HEK293 (cell line): ENCODE measurements around the gene CAPN7.

Source experiments
- CTCF ChIA-PET: fragments of 350-600 bp; formaldehyde crosslinking; extraction: SDS; loops from one replicate; lab custom pipeline; 2021; ENCODE audit warnings: antibody characterized with exemption; lab: Yijun Ruan, JAX
- POLR2A ChIA-PET: fragments of 300-600 bp; formaldehyde crosslinking; extraction: SDS; loops from one replicate; lab custom pipeline; 2020; ENCODE audit warnings: antibody characterized with exemption, inconsistent platforms; lab: Yijun Ruan, JAX
- H3K27ac ChIP-seq: fragments of 200-500 bp; sonication (Bioruptor generic); 2 replicates; pipeline ENCODE4 v1.5.1; 2014; ENCODE audit warnings: low read depth, low read length, control low read depth, inconsistent platforms; ENCODE audit errors: extremely low read depth
- H3K36me3 ChIP-seq, 2 experiments: fragments of 200-500 bp in 1 of 2; sonication (Bioruptor generic) in 1 of 2; 1 replicate in 1 of 2; 2 replicates in 1 of 2; pipeline ENCODE4 v1.5.1; 2014 to 2017; ENCODE audit warnings: inconsistent platforms in 2 of 2, low read length in 2 of 2; ENCODE audit not compliant: control insufficient read depth in 2 of 2, insufficient read depth in 1 of 2
- H3K4me1 ChIP-seq: fragments of 200-500 bp; sonication (Bioruptor generic); 2 replicates; pipeline ENCODE4 v1.5.1; 2014; ENCODE audit warnings: mild to moderate bottlenecking, low read length, inconsistent platforms; ENCODE audit not compliant: control insufficient read depth, insufficient read depth
- H3K4me3 ChIP-seq: 2 replicates; pipeline ENCODE4 v1.5.1; 2011; ENCODE audit warnings: low read depth, mild to moderate bottlenecking, control low read depth, low read length, moderate library complexity
- H3K9me3 ChIP-seq: fragments of 200-500 bp; sonication (Bioruptor generic); 2 replicates; pipeline ENCODE4 v1.5.1; 2014; ENCODE audit warnings: low read depth, low read length, inconsistent platforms; ENCODE audit not compliant: control insufficient read depth, insufficient read depth
- GLIS1 ChIP-seq: fragments of 450-650 bp; formaldehyde crosslinking; IDR thresholded peaks from 2 replicates; pipeline ENCODE4 v1.5.1; 2016; ENCODE audit warnings: missing biosample characterization, missing genetic modification characterization
- KLF10 ChIP-seq: fragments of 450-650 bp; IDR thresholded peaks from 2 replicates; pipeline ENCODE4 v1.5.1; 2018; ENCODE audit warnings: missing biosample characterization, mild to moderate bottlenecking, missing genetic modification characterization
- ZBTB17 ChIP-seq: fragments of 450-650 bp; formaldehyde crosslinking; IDR thresholded peaks from 2 replicates; pipeline ENCODE4 v1.5.1; 2016; ENCODE audit warnings: missing biosample characterization, missing genetic modification characterization
- ZBTB7A ChIP-seq: fragments of 450-650 bp; formaldehyde crosslinking; IDR thresholded peaks from 2 replicates; pipeline ENCODE4 v1.5.1; 2016; ENCODE audit warnings: low read depth, missing biosample characterization, missing genetic modification characterization
- ZIC2 ChIP-seq: fragments of 450-650 bp; formaldehyde crosslinking; IDR thresholded peaks from 2 replicates; pipeline ENCODE4 v1.5.1; 2016; ENCODE audit warnings: missing biosample characterization, missing genetic modification characterization
- ZNF140 ChIP-seq: fragments of 450-650 bp; formaldehyde crosslinking; IDR thresholded peaks from 2 replicates; pipeline ENCODE4 v1.5.1; 2016; ENCODE audit warnings: missing biosample characterization, missing genetic modification characterization
- ZNF2 ChIP-seq: fragments of 450-650 bp; formaldehyde crosslinking; IDR thresholded peaks from 2 replicates; pipeline ENCODE4 v1.5.1; 2016; ENCODE audit warnings: missing biosample characterization, missing genetic modification characterization
- ZNF23 ChIP-seq: fragments of 450-650 bp; formaldehyde crosslinking; IDR thresholded peaks from 2 replicates; pipeline ENCODE4 v1.5.1; 2016; ENCODE audit warnings: missing biosample characterization, missing genetic modification characterization, borderline replicate concordance
- ZNF529 ChIP-seq: fragments of 450-650 bp; formaldehyde crosslinking; IDR thresholded peaks from 2 replicates; pipeline ENCODE4 v1.5.1; 2017; ENCODE audit warnings: missing genetic modification characterization, missing biosample characterization; ENCODE audit not compliant: insufficient replicate concordance
- ZNF623 ChIP-seq: fragments of 450-650 bp; formaldehyde crosslinking; IDR thresholded peaks from 2 replicates; pipeline ENCODE4 v1.5.1; 2016; ENCODE audit warnings: missing biosample characterization, missing genetic modification characterization
- ZNF654 ChIP-seq: fragments of 450-650 bp; formaldehyde crosslinking; IDR thresholded peaks from 2 replicates; pipeline ENCODE4 v1.5.1; 2016; ENCODE audit warnings: low read depth, missing biosample characterization, missing genetic modification characterization
- ZNF660 ChIP-seq: fragments of 450-650 bp; IDR thresholded peaks from 2 replicates; pipeline ENCODE4 v1.5.1; 2018; ENCODE audit warnings: missing biosample characterization, mild to moderate bottlenecking, missing genetic modification characterization
- ZNF837 ChIP-seq: fragments of 450-650 bp; formaldehyde crosslinking; IDR thresholded peaks from 2 replicates; pipeline ENCODE4 v1.5.1; 2016; ENCODE audit warnings: missing biosample characterization, missing genetic modification characterization
- ZSCAN30 ChIP-seq: fragments of 450-650 bp; IDR thresholded peaks from 2 replicates; pipeline ENCODE4 v1.5.1; 2018; ENCODE audit warnings: missing biosample characterization, mild to moderate bottlenecking, missing genetic modification characterization, moderate library complexity
- TF ChIP-seq, protein P1 (sequence below): fragments of 450-650 bp; formaldehyde crosslinking; IDR thresholded peaks from 2 replicates; pipeline ENCODE4 v1.5.1; 2016; ENCODE audit warnings: missing biosample characterization, missing genetic modification characterization
- TF ChIP-seq, protein P2 (sequence below): fragments of 450-650 bp; formaldehyde crosslinking; IDR thresholded peaks from 2 replicates; pipeline ENCODE4 v1.5.1; 2016; ENCODE audit warnings: missing biosample characterization, missing genetic modification characterization, borderline replicate concordance
- TF ChIP-seq, protein P3 (sequence below): fragments of 450-650 bp; formaldehyde crosslinking; IDR thresholded peaks from 2 replicates; pipeline ENCODE4 v1.5.1; 2017; ENCODE audit warnings: missing biosample characterization, missing genetic modification characterization
- TF ChIP-seq, protein P4 (sequence below): fragments of 450-650 bp; formaldehyde crosslinking; IDR thresholded peaks from 2 replicates; pipeline ENCODE4 v1.5.1; 2016; ENCODE audit warnings: missing biosample characterization, missing genetic modification characterization

The CAPN7 gene

GRCh38 chr3:15267502-15267901 is 61.5 kb downstream of the CAPN7 start:
- no peak for TF ChIP-seq ZBTB7A (tag by site-specific recombination)
- POLR2A ChIA-PET: interaction anchor here (0.8 to 1.1 kb wide), 5 partner anchors 57 to 137 kb away, joined by 3 to 10 read pairs (median 3); partner anchors contain the start of gene SH3BP5
- H3K4me3 ChIP-seq: no peak overlapping the region
- H3K27ac ChIP-seq: no peak overlapping the region
- CTCF ChIA-PET: interaction anchor here (0.6 to 6.7 kb wide), 55 partner anchors 8 to 988 kb away, joined by 3 to 109 read pairs (median 5); partner anchors contain the start of genes CAPN7 and SH3BP5
- peaks cover 5% of the 10 kb centered on the region; the same call in 1 of the 2 replicates for H3K4me1 ChIP-seq
- H3K9me3 ChIP-seq: no peaks in the 10 kb centered on the region
- H3K36me3 ChIP-seq: no peaks in the 10 kb centered on the region

DNA sequence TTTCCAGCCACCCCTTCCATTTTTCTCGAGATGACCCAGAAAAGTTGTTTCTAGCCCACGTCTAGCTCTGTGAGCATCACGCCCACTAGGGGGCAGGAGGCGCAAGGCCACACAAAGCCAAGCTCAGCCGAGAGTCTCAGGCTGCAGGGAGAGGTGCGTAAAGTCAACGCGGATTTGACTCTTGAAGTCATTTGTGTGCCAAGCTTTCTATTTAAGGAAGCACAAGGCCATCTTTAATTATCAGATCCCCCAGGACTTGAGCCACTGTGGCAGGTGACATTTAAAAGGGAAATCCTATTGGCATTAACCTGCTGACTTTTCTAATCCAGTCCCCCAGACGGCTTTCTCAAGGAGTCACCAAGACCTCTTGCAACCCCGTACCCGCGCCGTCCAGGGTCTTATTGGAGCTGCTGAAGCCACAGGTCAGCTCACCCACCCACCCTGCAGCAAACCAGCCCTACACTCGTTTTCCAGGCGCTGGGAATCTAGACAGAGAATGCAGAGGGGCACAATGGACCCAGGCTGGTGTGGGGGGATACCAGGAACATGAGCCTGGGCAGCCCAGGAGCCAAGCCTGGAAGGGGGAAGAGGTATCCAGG is 62.1 kb downstream of the CAPN7 start:
- H3K36me3 ChIP-seq: no peaks in the 10 kb centered on the region
- H3K4me3 ChIP-seq: no peak overlapping the region
- POLR2A ChIA-PET: interaction anchor here (0.6 to 1.1 kb wide), 6 partner anchors 37 to 137 kb away, joined by 3 to 10 read pairs (median 3); partner anchors contain the start of gene SH3BP5
- no peak overlapping the region for H3K27ac ChIP-seq
- no peak for TF ChIP-seq ZNF23 (tag by site-specific recombination)
- no peak for TF ChIP-seq ZNF140
- TF ChIP-seq, protein P1, sequence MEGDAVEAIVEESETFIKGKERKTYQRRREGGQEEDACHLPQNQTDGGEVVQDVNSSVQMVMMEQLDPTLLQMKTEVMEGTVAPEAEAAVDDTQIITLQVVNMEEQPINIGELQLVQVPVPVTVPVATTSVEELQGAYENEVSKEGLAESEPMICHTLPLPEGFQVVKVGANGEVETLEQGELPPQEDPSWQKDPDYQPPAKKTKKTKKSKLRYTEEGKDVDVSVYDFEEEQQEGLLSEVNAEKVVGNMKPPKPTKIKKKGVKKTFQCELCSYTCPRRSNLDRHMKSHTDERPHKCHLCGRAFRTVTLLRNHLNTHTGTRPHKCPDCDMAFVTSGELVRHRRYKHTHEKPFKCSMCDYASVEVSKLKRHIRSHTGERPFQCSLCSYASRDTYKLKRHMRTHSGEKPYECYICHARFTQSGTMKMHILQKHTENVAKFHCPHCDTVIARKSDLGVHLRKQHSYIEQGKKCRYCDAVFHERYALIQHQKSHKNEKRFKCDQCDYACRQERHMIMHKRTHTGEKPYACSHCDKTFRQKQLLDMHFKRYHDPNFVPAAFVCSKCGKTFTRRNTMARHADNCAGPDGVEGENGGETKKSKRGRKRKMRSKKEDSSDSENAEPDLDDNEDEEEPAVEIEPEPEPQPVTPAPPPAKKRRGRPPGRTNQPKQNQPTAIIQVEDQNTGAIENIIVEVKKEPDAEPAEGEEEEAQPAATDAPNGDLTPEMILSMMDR (tag by site-specific recombination): peak; percentile 73
- TF ChIP-seq ZNF623: no peak
- TF ChIP-seq ZNF660: peak; percentile 33; the same call in 1 of the 2 replicates
- TF ChIP-seq ZNF529 (tag by site-specific recombination): no peak
- TF ChIP-seq ZNF837: no peak
- TF ChIP-seq, protein P2, sequence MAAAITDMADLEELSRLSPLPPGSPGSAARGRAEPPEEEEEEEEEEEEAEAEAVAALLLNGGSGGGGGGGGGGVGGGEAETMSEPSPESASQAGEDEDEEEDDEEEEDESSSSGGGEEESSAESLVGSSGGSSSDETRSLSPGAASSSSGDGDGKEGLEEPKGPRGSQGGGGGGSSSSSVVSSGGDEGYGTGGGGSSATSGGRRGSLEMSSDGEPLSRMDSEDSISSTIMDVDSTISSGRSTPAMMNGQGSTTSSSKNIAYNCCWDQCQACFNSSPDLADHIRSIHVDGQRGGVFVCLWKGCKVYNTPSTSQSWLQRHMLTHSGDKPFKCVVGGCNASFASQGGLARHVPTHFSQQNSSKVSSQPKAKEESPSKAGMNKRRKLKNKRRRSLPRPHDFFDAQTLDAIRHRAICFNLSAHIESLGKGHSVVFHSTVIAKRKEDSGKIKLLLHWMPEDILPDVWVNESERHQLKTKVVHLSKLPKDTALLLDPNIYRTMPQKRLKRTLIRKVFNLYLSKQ (tag by site-specific recombination): no peak
- TF ChIP-seq ZIC2 (tag by site-specific recombination): no peak
- peak; percentile 95 for TF ChIP-seq ZNF654 (tag by site-specific recombination)
- peak; percentile 70; the same call in 1 of the 2 replicates for TF ChIP-seq ZSCAN30 (tag by site-specific recombination)
- TF ChIP-seq KLF10 (tag by site-specific recombination): peak; percentile 16; the same call in 1 of the 2 replicates
- TF ChIP-seq GLIS1 (tag by site-specific recombination): no peak
- peak; percentile 48; the same call in 1 of the 2 replicates for TF ChIP-seq ZNF2 (tag by site-specific recombination)
- TF ChIP-seq, protein P3, sequence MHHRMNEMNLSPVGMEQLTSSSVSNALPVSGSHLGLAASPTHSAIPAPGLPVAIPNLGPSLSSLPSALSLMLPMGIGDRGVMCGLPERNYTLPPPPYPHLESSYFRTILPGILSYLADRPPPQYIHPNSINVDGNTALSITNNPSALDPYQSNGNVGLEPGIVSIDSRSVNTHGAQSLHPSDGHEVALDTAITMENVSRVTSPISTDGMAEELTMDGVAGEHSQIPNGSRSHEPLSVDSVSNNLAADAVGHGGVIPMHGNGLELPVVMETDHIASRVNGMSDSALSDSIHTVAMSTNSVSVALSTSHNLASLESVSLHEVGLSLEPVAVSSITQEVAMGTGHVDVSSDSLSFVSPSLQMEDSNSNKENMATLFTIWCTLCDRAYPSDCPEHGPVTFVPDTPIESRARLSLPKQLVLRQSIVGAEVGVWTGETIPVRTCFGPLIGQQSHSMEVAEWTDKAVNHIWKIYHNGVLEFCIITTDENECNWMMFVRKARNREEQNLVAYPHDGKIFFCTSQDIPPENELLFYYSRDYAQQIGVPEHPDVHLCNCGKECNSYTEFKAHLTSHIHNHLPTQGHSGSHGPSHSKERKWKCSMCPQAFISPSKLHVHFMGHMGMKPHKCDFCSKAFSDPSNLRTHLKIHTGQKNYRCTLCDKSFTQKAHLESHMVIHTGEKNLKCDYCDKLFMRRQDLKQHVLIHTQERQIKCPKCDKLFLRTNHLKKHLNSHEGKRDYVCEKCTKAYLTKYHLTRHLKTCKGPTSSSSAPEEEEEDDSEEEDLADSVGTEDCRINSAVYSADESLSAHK: peak; percentile 53; the same call in 1 of the 2 replicates
- TF ChIP-seq, protein P4, sequence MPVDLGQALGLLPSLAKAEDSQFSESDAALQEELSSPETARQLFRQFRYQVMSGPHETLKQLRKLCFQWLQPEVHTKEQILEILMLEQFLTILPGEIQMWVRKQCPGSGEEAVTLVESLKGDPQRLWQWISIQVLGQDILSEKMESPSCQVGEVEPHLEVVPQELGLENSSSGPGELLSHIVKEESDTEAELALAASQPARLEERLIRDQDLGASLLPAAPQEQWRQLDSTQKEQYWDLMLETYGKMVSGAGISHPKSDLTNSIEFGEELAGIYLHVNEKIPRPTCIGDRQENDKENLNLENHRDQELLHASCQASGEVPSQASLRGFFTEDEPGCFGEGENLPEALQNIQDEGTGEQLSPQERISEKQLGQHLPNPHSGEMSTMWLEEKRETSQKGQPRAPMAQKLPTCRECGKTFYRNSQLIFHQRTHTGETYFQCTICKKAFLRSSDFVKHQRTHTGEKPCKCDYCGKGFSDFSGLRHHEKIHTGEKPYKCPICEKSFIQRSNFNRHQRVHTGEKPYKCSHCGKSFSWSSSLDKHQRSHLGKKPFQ (tag by site-specific recombination): no peak
- 0 out of 2 replicates have a peak, but pooled peaks have one; percentile 14 for TF ChIP-seq ZBTB17 (tag by site-specific recombination)
- no peaks in the 10 kb centered on the region for H3K9me3 ChIP-seq
- CTCF ChIA-PET: interaction anchor here (0.5 to 6.7 kb wide), 65 partner anchors 9 to 988 kb away, joined by 3 to 109 read pairs (median 5); partner anchors contain the start of genes CAPN7 and SH3BP5
- peaks cover 5% of the 10 kb centered on the region; the same call in 1 of the 2 replicates for H3K4me1 ChIP-seq
